ENCODE measurements around the gene OTOG. TPM values are rescaled to one million over a fixed set of nuclear protein-coding genes. Genes with fewer than 3 reads are reported as not detected.

Gene OTOG
- total and polyA plus RNA-seq, 2 donors (not counting 1 experiment from before 2014, with no cell fraction given) = not detected

GRCh38 chr11:17673951-17674350 lies 126.9 kb downstream of the OTOG start:
- intact Hi-C loops (cut with micrococcal nuclease) = no loop called here
- POLR2A ChIA-PET = no interaction called here
- Histone ChIP-seq H3K4me1 (ENCODE audit: control insufficient read depth in 2 of 2, insufficient read depth in 2 of 2, low read length in 2 of 2) (no peaks in the 10 kb centered on the region), H3K4me2 (replicated peaks; ENCODE audit: low read depth, low read length, poor library complexity, severe bottlenecking) (no peak overlapping the region), H2AFZ (ENCODE audit: insufficient read depth, low read depth, low read length, poor library complexity, severe bottlenecking) (no peak overlapping the region), H3K79me2 (ENCODE audit: control insufficient read depth, insufficient read depth, low read length) (no peaks in the 10 kb centered on the region), H3K36me3 (replicated peaks in 1 of 2; ENCODE audit: control extremely low read depth in 1 of 2, control insufficient read depth in 1 of 2, extremely low read depth in 1 of 2, insufficient read depth in 2 of 2, low read length in 1 of 2) (no peaks in the 10 kb centered on the region), H4K20me1 (ENCODE audit: control insufficient read depth, insufficient read depth, low read length, poor library complexity, severe bottlenecking) (no peaks in the 10 kb centered on the region), H3K27ac (ENCODE audit: low read length in 2 of 2) (no peak overlapping the region), H3K9ac (ENCODE audit: low read length) (no peak overlapping the region), H3K4me3 (ENCODE audit: control extremely low read depth in 1 of 5, extremely low read depth in 1 of 5, insufficient read depth in 1 of 5, low read depth in 2 of 5, low read length in 4 of 5) (no peak overlapping the region), H3K9me3 (ENCODE audit: control extremely low read depth in 1 of 3, control insufficient read depth in 2 of 3, insufficient read depth in 1 of 3, low read length in 2 of 3) (peaks cover 0 to 5% (median 0%) of the 10 kb centered on the region in 3 donors), H3K27me3 (replicated peaks in 1 of 4; ENCODE audit: control extremely low read depth in 1 of 4, control insufficient read depth in 3 of 4, insufficient read depth in 4 of 4, low read length in 3 of 4) (peaks cover 0 to 5% (median 0%) of the 10 kb centered on the region in 4 experiments)
- 100% methylated on average over 1 of the region's 1 CpG for WGBS (ENCODE audit: insufficient coverage)
- H3K4me1 Mint-ChIP-seq = no peaks in the 10 kb centered on the region
- no peak for DNase-seq
- TF ChIP-seq EZH2 (IDR thresholded peaks at IDR 0.05; ENCODE audit: borderline replicate concordance, insufficient read depth, low read depth, low read length, poor library complexity, severe bottlenecking) = no peak
- TF ChIP-seq CTCF (IDR thresholded peaks at IDR 0.05) = no peak
- H3K27ac Mint-ChIP-seq = no peak overlapping the region
- peaks cover 41% of the 10 kb centered on the region for H3K27me3 Mint-ChIP-seq
- H3K4me3 Mint-ChIP-seq = no peak overlapping the region
- H3K9me3 Mint-ChIP-seq (ENCODE audit: insufficient read depth) = peaks cover 14% of the 10 kb centered on the region
- CTCF ChIA-PET = no interaction called here
- no peak for ATAC-seq (ENCODE audit: low read depth)

- POLR2A ChIA-PET = no interaction called here
- TF ChIP-seq CTCF (IDR thresholded peaks at IDR 0.05) (no peak), EZH2 (IDR thresholded peaks at IDR 0.05; ENCODE audit: borderline replicate concordance, insufficient read depth, low read depth, low read length, poor library complexity, severe bottlenecking) (no peak)
- Mint-ChIP-seq H3K4me3 (no peak overlapping the region), H3K4me1 (no peaks in the 10 kb centered on the region), H3K27me3 (peaks cover 23% of the 10 kb centered on the region), H3K27ac (no peak overlapping the region), H3K9me3 (ENCODE audit: insufficient read depth) (no peaks in the 10 kb centered on the region)
- Histone ChIP-seq H3K79me2 (ENCODE audit: control insufficient read depth, insufficient read depth, low read length) (no peaks in the 10 kb centered on the region), H3K27me3 (replicated peaks in 1 of 4; ENCODE audit: control extremely low read depth in 1 of 4, control insufficient read depth in 3 of 4, insufficient read depth in 4 of 4, low read length in 3 of 4) (no peaks in the 10 kb centered on the region), H3K4me2 (replicated peaks; ENCODE audit: low read depth, low read length, poor library complexity, severe bottlenecking) (no peak overlapping the region), H3K4me1 (ENCODE audit: control insufficient read depth in 2 of 2, insufficient read depth in 2 of 2, low read length in 2 of 2) (no peaks in the 10 kb centered on the region), H3K4me3 (ENCODE audit: control extremely low read depth in 1 of 5, extremely low read depth in 1 of 5, insufficient read depth in 1 of 5, low read depth in 2 of 5, low read length in 4 of 5) (no peak overlapping the region), H2AFZ (ENCODE audit: insufficient read depth, low read depth, low read length, poor library complexity, severe bottlenecking) (no peak overlapping the region), H4K20me1 (ENCODE audit: control insufficient read depth, insufficient read depth, low read length, poor library complexity, severe bottlenecking) (no peaks in the 10 kb centered on the region), H3K27ac (ENCODE audit: low read length in 2 of 2) (no peak overlapping the region), H3K9me3 (ENCODE audit: control extremely low read depth in 1 of 3, control insufficient read depth in 2 of 3, insufficient read depth in 1 of 3, low read length in 2 of 3) (peaks cover 0 to 6% (median 0%) of the 10 kb centered on the region in 3 donors), H3K9ac (ENCODE audit: low read length) (no peak overlapping the region), H3K36me3 (replicated peaks in 1 of 2; ENCODE audit: control extremely low read depth in 1 of 2, control insufficient read depth in 1 of 2, extremely low read depth in 1 of 2, insufficient read depth in 2 of 2, low read length in 1 of 2) (no peaks in the 10 kb centered on the region)
- DNase-seq (no peak), ATAC-seq (ENCODE audit: low read depth) (no peak)
- intact Hi-C loops (cut with micrococcal nuclease) = no loop called here
- CTCF ChIA-PET = no interaction called here
Observed at GRCh38 chr11:17682848-17683247, 135.8 kb downstream of the OTOG start.
